Mammary epithelial cell (primary cell): ENCODE data around the gene CD22.

Experiments
- EZH2 ChIP-seq: IDR thresholded peaks from 2 replicates; pipeline ENCODE4 v1.6.1; 2012; ENCODE audit warnings: low read length, inconsistent platforms, borderline replicate concordance
- TF ChIP-seq, protein P1 (sequence below), 2 donors: IDR thresholded peaks in 1 of 2; conservative IDR thresholded peaks in 1 of 2; 2 replicates each; pipeline ENCODE4 v1.5.1; 2011 to 2012; ENCODE audit warnings: inconsistent platforms in 2 of 2, low read length in 2 of 2, mild to moderate bottlenecking in 2 of 2, control low read depth in 1 of 2, low read depth in 1 of 2; ENCODE audit not compliant: insufficient read depth in 1 of 2; ENCODE audit errors: extremely low read depth in 1 of 2

DNA sequence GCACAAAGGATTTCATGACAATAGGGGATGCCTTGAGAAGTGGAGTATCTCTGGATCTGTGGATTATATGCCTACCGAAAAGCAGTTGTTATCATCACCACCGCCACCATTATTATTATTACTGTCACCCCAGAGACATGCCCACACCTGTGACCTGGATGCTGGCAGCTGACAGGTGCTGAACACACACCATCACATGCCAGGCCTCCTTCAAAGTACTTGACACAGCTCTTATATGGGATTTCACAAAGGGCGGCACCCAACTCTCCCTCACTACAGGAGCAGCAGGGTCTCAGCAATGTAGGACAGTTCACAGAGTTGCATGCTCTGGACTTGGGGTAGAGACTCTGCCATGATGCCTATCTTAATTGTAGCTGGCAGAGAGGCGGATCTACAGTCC lies 36.3 kb downstream of the CD22 start:
- TF ChIP-seq, protein P1, sequence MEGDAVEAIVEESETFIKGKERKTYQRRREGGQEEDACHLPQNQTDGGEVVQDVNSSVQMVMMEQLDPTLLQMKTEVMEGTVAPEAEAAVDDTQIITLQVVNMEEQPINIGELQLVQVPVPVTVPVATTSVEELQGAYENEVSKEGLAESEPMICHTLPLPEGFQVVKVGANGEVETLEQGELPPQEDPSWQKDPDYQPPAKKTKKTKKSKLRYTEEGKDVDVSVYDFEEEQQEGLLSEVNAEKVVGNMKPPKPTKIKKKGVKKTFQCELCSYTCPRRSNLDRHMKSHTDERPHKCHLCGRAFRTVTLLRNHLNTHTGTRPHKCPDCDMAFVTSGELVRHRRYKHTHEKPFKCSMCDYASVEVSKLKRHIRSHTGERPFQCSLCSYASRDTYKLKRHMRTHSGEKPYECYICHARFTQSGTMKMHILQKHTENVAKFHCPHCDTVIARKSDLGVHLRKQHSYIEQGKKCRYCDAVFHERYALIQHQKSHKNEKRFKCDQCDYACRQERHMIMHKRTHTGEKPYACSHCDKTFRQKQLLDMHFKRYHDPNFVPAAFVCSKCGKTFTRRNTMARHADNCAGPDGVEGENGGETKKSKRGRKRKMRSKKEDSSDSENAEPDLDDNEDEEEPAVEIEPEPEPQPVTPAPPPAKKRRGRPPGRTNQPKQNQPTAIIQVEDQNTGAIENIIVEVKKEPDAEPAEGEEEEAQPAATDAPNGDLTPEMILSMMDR (conservative IDR thresholded peaks at IDR 0.05 in 1 of 2, IDR thresholded peaks at IDR 0.05 in 1 of 2; ENCODE audit: extremely low read depth in 1 of 2, insufficient read depth in 1 of 2, low read depth in 1 of 2, low read length in 2 of 2): no peak
- TF ChIP-seq EZH2: no peak
